Kidney capillary endothelial cell (primary cell): ENCODE results near the gene CEACAM20.
"Not testable (repeated sequence)": the region's sequence is repeated elsewhere in the genome, so short reads cannot be mapped to it uniquely, and the experiment has no call there.

Experiments used
- DNase-seq: peaks from one replicate; pipeline ENCODE4 v3.0.0-alpha.2; 2018; ENCODE audit warnings: low spot score

CEACAM20 gene

GRCh38 chr19:44476559-44477408 lies 52.7 kb downstream of the CEACAM20 start:
- DNase-seq: peak; percentile 8

- not testable (repeated sequence) for DNase-seq
Measured at GRCh38 chr19:44468730-44469129, 60.7 kb downstream of the CEACAM20 start.

GRCh38 chr19:44462600-44463286 lies 66.7 kb downstream of the CEACAM20 start:
- not testable (repeated sequence) for DNase-seq
